ENCODE measurements around the gene KRTAP10-5.

GRCh38 chr21:44533121-44533890 lies 47.1 kb downstream of the KRTAP10-5 start:
- TF ChIP-seq EZH2 (IDR thresholded peaks at IDR 0.05; ENCODE audit: insufficient read depth, poor library complexity, severe bottlenecking) (no peak), EZH2phosphoT487 (IDR thresholded peaks at IDR 0.05; ENCODE audit: insufficient read depth, low read depth) (no peak)

Measured in GM23248 (cell line).